GM20000 (cell line): ENCODE results near the gene FRMPD4.
"Not testable (repeated sequence)": the region's sequence is repeated elsewhere in the genome, so short reads cannot be mapped to it uniquely, and the experiment has no call there.

Experiments used
- DNase-seq: peaks from one replicate; pipeline ENCODE4 v3.0.0; 2012; ENCODE audit warnings: low spot score
- TF ChIP-seq, protein P1 (sequence below): IDR thresholded peaks from 2 replicates; pipeline ENCODE4 v1.5.1; 2012; ENCODE audit warnings: mild to moderate bottlenecking, control low read depth; ENCODE audit errors: extremely low read depth, missing control alignments

FRMPD4 gene

DNA sequence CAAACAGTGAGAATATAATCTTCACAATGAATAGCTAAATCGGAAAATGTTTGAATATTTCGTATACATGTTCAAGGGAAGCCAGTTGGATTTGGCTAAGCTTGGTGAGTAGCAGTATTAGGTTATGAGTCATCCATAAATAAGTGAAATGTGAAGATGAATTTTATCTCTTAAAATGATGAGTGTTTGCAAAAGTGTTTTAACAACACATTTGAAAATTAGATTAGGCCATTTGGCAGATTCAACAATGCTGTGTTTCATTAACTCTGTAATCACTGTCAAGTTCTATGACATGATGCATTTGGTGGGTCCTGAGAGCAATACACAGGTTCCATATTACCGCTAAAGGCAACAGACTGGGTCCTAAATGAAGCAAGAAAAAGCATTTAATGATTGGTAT, 351.1 kb downstream of the FRMPD4 start:
- TF ChIP-seq, protein P1, sequence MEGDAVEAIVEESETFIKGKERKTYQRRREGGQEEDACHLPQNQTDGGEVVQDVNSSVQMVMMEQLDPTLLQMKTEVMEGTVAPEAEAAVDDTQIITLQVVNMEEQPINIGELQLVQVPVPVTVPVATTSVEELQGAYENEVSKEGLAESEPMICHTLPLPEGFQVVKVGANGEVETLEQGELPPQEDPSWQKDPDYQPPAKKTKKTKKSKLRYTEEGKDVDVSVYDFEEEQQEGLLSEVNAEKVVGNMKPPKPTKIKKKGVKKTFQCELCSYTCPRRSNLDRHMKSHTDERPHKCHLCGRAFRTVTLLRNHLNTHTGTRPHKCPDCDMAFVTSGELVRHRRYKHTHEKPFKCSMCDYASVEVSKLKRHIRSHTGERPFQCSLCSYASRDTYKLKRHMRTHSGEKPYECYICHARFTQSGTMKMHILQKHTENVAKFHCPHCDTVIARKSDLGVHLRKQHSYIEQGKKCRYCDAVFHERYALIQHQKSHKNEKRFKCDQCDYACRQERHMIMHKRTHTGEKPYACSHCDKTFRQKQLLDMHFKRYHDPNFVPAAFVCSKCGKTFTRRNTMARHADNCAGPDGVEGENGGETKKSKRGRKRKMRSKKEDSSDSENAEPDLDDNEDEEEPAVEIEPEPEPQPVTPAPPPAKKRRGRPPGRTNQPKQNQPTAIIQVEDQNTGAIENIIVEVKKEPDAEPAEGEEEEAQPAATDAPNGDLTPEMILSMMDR, result no peak
- DNase-seq, result no peak

DNA sequence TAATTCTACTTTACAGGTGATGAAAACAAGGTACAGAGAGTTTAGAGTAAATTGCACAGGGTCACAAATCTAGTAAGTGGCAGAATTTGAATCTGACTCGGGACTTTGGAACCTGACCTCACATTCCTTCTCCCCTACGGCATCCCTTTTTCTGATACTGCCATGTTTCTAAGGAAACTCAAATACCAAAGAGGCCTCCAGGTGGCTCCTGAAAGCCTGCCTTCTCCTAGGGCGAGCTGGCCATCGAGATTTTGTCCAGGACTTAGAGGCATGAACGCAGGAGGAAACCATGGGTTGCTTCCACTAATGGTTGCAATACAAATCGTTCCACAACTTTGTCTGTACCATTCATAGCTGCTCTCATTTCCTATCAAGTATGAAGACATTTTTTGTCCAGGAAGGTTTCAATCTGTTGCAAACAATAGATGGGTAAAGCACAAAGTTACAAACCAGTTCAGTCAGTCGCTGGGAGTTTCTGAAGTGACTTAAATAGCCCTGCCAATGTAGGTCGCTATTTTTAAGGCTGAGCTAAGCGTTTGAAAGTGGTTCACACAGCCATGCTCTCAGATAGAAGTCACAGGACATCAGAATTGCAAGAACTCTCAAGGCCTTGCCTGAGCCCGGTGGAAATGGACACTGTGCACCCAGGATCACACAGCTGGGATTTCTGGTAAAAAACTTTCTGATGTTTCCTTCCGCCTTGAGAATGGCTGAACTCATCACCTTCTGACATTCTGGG, 356.3 kb downstream of the FRMPD4 start:
- TF ChIP-seq, protein P1, result no peak
- no peak for DNase-seq

- no peak for DNase-seq
- TF ChIP-seq, protein P1, result no peak
Measured at GRCh38 chrX:12496343-12496742, 358.1 kb downstream of the FRMPD4 start.

DNA sequence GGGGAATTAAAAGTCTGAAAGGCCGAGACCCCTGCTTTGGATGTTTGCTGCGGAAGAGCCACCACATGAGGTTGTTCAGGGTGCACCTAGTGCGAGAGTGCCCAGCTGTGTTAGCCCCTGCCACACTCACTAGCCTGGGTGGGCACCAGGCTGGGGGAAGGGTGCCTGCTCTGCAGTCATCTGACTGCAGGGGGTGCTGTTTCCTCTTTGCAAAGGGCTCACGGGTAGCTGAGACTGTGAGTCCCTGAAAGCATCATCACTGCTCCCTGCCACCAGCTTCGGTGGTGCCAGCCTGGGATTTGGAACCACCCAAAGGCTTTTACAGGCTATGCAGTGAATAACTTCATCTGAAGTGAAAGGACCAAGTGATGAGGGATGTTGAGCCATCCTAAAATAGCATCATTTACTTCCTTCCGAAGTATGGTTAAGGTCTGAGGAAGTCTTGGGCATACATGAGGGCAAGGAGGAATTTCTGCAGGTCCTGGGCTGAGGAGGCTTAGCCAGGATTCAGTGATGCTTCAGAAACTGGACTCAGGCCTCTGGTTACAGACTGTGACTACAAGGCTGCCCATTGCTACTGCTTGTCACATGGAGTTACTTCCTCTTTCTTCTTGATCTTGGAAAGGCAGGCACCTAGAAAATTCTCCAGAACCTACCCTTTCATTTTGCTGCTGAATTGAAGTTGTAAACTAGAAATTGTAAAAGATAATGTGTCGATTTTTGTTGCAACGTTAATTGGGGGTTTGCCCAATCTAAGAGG, 359.7 kb downstream of the FRMPD4 start:
- TF ChIP-seq, protein P1, result peak; percentile 3
- DNase-seq, result peak; percentile 11

GRCh38 chrX:12505127-12505526, 366.9 kb downstream of the FRMPD4 start:
- TF ChIP-seq, protein P1, result no peak
- DNase-seq, result no peak

GRCh38 chrX:12515384-12515783, 377.1 kb downstream of the FRMPD4 start:
- DNase-seq, result not testable (repeated sequence)

DNA sequence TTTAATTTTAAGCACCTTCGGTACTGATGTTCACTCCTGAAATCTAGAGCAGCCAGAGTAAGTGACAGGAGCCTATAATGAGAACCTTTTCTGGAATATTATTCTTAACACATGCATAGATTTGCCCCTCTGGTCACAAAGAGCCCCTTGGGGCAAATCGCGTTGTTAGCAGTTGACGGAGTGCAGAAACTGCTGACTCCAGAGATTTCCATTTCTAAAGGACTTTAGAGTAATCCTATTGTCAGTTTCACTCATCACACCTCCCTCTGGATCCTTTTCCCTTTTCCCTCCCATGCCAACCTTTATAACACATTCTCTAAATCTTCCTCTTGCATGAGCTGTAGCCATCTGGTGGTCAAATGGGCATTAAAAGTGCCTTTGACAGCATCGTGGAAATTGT, 388.0 kb downstream of the FRMPD4 start:
- no peak for DNase-seq
- TF ChIP-seq, protein P1, result no peak

DNA sequence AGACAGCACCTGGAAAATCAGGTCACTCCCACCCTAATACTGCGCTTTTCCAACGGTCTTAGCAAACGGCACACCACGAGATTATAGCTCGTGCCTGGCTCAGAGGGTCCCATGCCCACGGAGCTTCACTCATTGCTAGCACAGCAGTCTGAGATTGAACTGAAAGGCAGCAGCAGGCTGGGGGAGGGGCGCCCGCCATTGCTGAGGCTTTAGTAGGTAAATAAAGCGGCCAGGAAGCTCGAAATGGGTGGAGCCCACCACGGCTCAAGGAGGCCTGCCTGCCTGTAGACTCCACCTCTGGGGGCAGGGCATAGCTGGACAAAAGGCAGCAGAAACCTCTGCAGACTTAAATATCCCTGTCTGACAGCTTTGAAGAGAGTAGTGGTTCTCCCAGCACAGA, 399.8 kb downstream of the FRMPD4 start:
- not testable (repeated sequence) for DNase-seq

DNA sequence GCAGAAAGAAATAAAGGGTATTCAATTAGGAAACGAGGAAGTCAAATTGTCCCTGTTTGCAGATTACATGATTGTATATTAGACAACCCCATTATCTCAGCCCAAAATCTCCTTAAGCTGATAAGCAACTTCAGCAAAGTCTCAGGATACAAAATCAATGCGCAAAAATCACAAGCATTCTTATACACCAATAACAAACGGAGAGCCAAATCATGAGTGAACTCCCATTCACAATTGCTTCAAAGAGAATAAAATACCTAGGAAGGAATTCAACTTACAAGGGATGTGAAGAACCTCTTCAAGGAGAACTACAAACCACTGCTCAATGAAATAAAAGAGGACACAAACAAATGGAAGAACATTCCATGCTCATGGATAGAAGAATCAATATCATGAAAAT, 404.0 kb downstream of the FRMPD4 start:
- not testable (repeated sequence) for DNase-seq
